HG03039 (cell line): ENCODE results near the gene SLC9A1.
"Not testable (repeated sequence)": the region's sequence is repeated elsewhere in the genome, so short reads cannot be mapped to it uniquely, and the experiment has no call there.

ENCODE experiments used
- ATAC-seq: cut with Tn5 transposase; IDR thresholded peaks from one replicate; pipeline ENCODE4 v1.9.1; 2021; ENCODE audit warnings: mild to moderate bottlenecking, moderate library complexity; ENCODE audit not compliant: unreplicated experiment

Gene SLC9A1

DNA sequence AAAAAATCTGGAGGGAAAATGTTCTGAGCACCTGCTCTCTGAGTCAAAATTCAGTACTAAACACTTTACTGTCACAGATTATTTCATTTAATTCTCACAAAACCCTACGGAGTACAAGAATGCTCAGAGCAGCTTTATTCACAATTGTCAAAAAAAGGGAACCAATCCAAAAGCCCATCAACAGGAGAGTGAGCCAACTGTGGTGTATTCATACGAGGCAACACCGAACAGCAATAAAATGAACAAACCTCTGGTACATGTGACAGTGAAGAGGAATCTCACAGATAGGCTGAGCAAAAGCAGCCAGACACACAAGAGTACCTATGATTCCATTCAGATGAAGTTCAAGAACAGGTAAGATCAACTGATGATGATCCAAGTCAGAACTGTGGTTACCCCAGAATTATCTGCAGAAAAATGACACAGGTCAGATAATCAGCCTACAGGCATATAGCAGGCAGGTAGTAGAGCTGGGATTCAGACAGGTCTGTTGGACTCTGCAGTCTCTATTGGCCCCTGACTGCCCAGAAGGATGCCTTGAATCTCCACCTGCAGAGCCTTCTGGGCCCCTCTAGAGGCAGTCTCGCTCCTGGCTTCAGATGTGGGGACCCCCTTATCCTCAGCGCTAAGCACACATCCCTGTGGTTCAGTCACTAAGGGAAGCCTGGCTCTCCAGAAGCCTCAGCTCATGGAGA is 19.2 kb downstream of the SLC9A1 start:
- ATAC-seq: no peak

DNA sequence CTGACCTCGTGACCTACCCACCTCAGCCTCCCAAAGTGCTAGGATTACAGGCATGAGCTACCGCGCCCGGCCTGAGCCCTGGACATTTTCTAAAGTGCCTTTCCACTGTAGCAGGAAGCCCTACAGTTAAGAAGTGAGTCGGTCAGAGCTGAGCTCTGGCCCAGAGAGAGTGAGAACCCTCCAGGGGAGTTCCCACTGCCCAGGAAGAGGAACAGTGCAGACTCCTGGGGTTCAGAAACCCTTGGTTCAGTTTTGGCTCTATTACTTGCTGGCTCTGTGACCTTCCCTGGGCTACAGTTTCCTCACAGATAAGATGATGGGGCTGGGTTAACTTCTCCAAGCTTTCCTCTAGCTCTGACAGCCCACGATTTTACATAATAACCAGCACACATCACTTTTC is 20.9 kb downstream of the SLC9A1 start:
- no peak for ATAC-seq

DNA sequence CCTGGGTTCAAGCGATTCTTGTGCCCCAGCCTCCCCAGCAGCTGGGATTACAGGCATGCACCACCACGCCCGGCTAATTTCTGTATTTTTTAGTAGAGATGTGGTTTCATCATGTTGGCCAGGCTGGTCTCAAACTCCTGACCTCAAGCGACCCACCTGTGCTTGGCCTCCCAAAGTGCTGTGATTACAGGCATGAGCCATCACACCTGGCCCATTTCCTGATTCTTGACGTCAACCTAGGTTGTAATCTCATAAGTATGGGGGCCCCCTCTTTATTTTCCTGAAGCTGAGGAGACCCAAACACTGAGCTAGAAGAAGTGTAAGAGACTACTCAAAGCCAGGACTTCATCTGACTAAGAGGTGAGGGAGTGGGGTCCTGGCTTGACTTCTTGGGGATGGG is 21.8 kb downstream of the SLC9A1 start:
- ATAC-seq: no peak

DNA sequence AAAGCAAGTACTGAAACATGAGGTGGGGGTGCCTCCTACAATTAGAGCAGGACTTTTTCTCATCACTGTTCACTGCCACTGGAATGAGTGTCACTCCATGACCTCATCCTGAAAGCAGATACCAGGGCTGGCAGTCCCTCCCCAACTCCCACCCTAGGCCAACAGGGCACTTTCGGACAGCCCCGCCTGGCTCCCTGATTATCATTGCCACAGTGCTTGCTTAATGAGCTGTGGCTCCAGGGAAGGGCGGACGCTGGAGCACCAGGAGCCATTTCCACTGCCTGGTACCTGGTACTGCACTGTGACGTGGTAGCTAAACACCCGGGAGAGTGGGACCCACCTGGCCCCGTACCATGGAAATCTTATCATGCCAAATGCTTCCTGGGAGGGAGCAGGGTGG is 22.3 kb downstream of the SLC9A1 start:
- ATAC-seq: no peak

DNA sequence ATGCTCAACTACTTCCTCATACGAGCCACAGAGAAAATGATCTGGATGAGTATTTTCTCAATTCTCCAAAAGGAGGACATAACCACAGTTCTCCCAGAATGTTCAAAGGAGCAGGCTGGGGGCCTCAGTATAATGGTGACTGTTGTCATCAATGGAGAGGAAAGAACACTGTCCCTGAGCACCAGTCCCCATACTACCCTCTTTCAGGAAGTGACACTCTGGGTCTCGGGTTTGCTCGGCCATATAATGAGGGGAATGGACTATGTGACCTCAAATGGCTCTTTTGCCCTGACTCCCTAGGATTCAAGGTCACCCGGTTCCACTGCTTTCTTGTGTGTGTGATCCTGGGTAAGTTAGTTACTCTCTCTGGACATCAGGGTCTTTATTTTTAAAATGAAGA is 22.8 kb downstream of the SLC9A1 start:
- ATAC-seq: no peak

DNA sequence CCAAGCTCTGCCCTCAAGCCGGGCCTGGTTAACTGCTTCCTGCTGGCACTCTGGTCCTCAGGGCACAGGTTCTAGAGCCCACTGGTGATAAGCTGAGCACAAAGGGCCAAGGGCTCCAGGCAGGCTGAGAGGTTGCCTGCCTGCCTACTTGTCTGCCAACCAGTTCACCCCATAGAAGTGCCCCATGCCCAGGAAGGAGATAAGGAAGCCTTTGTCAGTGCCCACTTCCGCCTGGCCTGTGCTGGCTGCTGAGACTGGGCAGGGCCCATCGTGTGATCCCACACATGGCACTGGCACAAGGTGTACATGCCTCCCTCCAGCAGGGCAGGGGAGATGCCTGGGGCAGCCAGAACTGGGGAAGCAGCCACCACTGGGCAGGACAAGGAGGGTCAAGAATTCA is 24.1 kb downstream of the SLC9A1 start:
- no peak for ATAC-seq

DNA sequence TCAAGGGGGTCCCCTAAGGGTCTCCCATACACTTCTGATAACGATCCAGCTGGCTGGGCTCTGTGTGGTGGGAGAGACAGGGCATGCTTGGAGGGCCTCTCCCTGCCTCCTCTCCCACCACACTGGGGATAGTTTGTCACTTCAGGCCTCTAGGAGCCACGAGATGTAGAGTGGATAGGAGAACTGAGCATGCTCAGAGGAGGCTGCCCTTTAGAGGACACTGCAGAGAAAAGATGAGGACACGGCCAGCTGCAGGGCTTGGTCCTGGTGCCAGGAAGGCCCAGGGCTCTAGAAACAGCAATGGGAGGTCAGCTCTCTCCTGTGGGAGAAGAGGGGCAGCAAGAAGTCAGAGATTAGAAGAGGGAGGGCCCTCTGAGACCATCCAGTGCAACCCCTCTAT is 25.7 kb downstream of the SLC9A1 start:
- no peak for ATAC-seq

DNA sequence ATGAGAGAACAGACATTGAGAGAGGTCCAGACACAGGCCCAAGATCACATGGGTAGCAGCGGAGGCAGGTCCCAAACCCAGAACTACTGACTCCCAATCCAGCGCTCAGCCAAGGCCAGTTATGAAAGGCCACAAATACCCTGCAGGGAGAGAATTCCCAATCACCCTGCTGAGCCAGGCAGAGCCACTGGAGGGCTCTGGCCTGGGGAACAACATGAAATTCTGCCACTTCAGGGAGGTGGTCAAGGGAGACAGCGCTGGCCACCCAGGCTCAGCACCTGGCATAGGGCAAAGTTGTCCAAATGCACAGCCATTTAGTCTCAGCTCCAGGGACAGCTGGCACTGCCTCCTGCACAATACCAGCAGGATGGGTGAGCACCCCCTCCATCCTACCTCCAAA is 27.5 kb downstream of the SLC9A1 start:
- no peak for ATAC-seq

DNA sequence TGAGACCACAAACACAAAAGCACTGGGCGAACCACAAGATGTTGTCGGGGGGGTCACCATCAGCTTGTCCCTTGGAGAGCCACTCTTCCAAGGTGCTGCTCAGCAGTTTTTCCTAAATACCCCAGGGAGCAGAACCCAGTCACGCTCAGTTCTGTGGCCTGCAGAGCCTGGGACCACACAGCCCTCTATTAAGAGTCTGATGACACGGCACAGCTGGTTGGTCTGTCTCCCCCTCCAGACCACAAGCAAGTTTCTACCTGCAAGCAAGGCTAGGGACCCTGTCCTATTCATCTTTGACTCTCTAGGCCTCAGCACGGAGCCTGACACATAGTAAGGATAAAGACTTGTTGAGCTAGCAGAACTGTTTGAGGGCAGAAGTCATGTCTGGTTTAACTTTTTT is 28.5 kb downstream of the SLC9A1 start:
- no peak for ATAC-seq

DNA sequence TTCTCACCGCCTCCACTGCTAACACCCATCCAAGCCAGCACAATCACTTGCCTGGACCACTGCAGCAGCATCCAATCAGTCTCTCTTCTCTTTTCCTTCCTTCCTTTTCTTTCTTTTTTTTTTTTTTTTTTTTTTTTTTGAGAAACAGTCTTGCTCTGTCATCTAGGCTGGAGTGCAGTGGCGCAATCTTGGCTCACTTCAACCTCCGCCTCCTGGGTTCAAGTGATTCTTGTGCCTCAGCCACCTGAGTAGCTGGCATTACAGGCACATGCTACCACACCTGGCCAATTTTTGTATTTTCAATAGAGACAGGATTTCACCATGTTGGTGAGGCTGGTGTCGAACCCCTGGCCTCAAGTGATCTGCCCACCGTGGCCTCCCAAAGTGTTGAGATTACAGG is 29.8 kb downstream of the SLC9A1 start:
- ATAC-seq: not testable (repeated sequence)

DNA sequence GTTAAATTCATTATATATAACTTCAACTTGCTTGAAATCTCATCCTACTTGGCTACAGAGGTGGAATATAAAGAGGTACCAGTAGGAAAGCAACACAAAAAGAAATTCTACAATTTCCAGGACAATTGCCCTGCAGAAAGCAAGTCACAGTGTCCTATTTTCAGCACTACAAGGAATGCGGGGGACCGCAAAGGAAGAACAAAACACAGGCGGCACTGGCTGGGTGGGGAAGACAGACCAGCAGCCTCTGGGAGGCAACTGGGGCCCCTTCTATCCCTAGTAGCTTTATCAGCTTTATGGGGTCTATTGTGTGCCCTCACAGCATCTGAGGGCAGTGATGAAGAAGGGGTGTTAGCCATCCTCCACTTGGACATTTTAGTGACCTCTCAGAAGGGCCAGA is 30.5 kb downstream of the SLC9A1 start:
- ATAC-seq: no peak

DNA sequence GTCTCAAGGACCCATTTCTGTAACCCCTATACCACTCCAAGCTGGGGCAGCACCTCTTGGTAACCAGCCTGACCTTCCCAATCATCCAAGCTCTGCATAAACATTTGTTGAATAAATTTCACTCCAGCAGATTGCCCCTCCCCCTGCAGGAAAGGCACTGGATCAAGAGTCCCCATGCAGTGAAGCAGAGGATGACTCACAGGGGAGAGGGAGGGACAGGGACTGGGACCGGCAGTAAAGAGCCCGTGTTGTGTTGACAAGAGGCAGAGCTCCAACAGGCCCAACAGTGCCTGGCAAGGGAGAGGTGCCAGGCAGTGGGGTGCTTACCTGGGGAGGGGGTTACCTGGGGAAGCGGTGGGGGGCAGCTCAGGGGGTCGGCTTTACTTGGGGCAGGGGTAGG is 32.3 kb downstream of the SLC9A1 start:
- ATAC-seq: no peak

DNA sequence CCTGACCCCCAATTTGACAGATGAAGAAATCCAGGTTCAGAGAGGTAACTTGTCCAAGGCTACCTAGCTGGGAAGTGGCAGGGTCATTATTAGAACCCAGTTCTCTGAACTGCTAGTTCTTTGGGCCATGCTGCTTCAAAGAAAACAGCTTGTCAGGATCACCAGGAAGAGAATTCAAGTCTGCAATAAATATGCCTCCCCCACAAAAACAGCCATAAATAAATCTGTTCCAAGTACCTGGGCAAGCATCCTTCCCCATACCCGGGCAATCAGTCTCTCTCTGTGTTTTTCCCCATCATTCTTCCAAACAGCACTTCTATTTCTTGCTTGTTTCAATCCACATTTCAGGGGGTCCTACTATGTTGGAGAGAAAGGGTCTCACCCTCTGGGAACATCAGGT is 34.1 kb downstream of the SLC9A1 start:
- no peak for ATAC-seq

DNA sequence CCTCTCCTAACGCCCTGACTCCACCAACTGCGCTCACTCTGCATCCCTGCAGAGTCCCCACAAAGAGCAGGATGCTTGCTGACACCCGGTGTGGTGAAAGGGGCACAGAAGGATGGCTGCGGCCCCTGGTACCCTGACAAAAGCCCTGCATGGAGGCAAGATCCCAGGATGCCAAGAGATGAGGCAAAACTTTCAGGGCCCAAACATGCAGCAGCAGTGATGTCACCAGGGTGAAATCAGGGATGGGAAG is 36.6 kb downstream of the SLC9A1 start:
- no peak for ATAC-seq

DNA sequence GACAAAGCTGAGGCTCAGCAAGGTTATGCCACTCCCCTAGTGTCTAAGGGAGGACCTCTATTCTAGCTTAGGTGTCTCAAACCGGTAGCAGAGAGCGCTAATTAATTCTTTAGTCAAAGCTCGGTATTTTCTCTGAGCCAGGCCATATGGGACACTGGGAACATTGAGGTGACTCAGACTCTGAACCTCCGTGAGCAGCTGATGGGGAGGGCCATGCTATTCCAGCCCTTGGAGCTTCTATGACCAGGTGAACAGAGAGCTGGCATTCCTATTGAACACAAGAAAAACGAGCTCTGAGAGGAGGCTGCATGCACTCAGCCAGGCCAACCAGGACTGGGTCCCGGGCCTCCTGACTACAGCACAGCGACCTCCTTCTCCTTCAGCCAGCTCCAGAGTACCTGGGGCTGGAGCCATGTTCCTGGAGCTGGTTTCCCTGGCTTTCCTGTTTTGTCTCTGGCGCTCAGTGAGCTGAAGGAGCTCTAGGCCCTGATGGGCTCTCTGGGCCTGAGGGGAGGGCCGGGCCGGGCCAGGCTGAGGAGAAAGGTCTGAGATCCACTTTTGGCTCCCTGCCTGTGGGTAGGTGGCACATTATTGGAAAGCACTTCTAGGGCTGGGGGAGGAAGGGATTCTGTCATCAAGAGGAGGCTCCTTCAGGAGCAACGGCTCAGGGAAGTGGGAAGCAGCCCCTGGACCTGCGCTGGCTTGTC is 37.0 kb downstream of the SLC9A1 start:
- ATAC-seq: no peak

DNA sequence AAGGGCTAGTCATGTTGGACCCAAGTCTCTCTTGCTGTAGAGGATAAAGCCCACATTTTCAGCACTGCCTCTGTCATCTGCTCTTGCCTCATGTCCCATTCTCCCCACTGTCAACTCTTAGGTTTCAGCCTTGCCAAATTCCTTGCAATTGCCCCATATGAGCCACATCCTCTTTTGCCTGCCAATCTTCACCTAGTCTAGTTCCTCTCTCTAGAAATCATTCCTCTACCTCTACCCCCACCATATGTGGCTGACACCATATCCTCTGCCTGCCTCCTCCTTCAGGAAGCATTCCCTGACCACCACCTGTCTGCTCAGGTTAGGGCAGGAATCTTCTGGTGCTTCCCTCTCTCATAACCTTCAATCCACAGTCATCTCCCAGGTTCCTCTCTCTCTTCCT is 38.2 kb downstream of the SLC9A1 start:
- no peak for ATAC-seq

DNA sequence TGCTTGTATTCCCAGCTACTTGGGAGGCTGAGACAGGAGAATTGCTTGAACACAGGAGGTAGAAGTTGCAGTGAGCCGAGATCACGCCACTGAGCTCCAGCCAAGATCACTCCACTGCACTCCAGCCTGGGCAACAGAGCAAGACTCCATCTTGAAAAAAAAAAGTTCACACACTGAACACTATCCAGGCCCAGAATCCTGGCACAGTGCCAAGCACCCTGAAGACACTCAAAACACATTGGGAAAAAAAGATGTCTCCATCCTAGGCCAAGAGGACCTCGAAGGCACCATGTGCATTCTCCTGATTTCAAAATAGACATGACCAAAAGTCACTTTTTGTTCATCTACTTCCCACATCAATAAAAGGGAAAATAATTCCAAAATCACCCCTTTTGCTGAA is 38.7 kb downstream of the SLC9A1 start:
- ATAC-seq: no peak

DNA sequence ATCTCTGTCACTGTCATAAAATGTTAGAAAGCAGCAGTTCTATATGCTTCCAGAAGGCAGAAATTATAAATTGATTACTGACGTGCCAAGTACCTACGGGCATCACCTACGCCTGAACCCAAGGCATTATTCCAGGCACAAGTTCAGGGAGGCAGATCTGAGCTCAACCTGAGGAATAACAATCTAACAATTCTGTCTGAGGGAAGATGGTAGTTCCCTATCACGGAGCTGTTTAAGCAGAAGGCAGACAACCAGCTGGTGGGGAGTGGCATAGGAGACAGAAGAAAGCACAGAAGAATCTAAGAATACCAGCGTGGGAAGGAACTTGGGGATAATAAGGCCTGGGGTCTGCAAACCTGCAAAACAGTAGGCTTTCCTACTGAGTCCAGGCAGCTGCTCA is 40.4 kb downstream of the SLC9A1 start:
- no peak for ATAC-seq

DNA sequence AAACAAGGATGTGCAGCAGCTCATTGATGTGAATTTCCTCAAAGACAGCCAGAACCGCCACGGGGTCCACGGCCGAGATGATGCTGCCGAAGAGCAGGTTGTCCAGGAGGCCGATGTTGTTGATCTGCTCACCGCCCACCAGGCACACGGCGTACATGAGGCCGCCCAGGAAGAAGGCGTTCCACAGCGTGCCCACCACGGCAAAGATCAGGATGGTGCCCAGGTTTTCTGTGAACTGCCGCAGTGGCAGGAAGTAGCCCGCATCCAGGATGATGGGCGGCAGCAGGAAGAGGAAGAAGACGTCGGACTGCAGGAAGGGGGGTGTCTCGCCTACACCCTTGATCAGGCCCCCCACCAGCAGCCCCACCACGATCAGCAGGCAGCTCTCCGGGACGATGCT is 41.1 kb downstream of the SLC9A1 start:
- no peak for ATAC-seq

DNA sequence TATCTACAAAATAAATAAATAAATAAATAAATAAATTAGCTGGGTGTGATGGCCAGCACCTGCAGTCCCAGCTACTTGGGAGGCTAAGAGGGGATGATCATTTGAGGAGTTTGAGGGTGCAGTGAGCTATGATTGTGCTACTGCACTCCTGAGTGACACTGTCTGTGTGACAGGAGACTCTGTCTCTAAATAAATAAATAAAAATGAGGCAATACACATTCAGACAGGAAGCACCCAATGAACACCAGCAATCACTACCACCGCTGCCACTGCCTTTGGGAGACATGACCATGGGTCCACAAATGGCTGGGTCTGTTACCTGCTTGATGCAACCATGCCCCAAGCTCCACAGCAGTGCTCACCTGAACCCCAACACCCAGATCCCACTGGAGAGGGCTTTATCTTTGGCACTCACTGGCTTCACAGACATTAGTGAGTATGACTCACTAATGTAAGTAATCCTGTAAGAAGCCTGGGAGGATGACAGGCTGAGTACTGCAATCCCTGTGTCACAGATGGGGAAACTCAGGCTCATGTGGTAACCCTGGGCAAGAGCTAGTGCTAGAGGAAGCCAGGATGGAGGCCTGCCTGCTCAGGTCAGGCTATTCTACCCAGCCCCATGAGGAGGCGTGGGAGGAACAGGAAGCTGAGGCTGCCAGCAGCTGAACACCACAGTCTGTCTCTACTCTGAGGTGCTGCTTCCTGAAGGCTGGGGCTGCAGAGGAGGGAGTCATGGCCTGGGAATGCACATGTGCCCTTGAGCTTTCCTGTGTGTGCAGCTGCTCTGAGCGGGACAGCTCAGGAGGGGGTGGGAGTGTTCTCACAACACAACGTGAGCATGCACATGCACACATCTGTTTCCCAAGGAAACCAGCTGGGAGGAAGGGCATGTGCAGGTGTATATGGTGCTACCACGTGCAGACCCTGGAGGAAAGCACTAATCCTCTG is 43.0 kb downstream of the SLC9A1 start:
- peak; percentile 79 for ATAC-seq

DNA sequence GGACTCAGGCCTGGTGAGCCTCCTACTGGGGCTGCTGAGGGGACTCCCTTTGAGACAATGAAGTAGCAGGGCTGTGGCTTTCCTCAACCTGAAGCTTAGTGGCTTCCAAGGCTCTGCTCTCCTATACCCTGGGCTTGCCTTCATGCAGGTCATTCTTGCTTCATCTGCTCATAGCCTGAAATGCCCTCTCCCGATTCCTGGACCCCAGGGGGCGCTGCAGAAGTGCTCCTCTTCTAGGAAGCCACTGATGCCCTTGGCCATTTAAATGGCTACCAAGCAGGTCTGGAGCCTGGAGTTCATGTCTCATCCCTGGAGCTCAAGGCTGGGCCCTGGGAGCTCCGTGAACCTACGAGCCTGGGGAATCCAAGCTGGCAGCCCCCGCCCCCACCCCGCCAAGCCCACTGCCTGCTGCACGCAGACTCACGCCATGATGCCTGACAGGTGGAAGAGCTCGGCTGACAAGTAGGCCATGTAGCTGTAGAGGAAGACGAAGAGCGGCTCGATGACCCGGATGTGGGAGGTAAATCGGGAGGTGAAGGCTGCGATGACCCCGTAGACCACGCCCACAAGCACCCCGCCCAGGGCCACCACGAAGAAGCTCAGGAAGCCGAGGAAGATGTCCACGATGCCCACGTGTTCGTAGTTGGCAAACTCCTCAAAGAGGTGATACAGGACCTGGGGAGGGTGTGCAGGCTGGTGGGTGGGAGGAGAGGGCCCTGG is 45.7 kb downstream of the SLC9A1 start:
- ATAC-seq: no peak
